NCI-H2107 (cell line): ENCODE data around the gene DFFB.

Source experiments
- DNase-seq: peaks from one replicate; lab custom pipeline; 2025; lab: John Stamatoyannopoulos, UW

DFFB gene

GRCh38 chr1:3874736-3875135, 17.5 kb downstream of the DFFB start:
- no peak for DNase-seq

DNA sequence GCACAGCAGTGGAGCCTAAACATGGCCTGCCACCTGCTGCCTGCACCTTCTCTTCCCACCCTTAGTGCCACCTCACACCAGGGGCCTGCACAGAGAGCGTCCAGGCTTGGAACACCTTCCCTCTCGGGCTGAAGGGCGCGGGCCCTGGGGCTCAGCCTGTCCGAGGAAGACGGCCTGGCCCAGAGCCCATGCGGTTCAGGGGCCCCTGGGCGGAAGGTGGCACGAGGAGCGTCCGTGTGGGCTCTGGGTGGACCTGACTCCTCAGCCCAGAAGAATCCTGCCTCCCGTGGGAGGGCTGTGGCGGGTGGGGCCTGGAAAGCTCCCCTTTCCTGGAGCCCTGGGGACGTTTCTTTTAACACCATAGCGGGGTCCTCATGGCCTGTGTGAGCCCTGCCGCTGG, 19.4 kb downstream of the DFFB start:
- no peak for DNase-seq

DNA sequence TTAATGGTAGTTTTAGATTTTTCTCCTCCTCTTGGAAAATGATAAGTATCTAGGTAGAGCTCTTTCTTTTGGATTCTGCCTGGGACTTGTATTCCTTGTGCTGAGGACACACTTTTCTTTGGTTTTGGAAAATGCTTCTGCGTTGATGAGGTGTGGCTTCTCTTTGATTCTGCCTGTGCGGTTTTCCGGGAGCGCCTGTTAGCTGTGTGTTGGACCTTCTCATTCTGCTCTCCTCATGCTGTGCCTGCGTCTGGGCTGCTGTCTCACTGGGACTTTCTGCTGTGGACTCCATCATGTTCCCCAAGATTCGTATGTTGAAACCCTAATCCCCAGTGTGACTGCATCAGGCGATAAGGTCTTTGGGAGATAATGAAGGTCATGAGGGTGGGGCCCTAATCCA, 21.8 kb downstream of the DFFB start:
- DNase-seq, result no peak

DNA sequence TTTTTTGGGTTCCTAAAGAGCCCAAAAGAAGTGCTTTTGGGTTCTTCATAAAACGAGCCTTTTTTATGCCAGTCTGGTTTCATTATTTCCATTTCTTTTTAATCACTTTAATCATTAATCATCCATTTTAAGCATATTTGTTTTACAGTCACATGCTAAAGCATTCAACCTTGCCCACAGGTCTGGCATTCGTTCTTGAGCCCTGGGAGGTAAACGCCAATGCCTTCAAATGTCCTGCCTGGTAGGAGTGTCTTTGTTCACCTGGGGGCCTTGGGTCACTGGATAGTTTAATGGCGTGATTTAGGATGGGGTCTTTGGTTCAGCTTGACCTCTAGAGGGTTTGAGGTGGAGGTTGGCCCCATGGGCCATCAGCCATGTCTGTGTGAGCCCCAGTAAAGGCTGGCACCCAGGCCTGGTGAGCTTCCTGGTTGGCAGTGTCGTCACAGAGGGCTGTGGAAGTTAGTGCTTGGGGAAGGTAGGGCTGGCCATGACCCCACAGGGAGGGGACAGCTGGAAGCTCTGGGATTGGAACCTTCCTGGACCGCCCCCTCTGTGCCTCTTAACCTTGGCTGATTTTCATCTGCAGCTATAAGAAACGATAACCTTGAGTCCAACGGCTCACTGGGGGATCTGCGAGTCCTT, 22.6 kb downstream of the DFFB start:
- DNase-seq, result no peak

DNA sequence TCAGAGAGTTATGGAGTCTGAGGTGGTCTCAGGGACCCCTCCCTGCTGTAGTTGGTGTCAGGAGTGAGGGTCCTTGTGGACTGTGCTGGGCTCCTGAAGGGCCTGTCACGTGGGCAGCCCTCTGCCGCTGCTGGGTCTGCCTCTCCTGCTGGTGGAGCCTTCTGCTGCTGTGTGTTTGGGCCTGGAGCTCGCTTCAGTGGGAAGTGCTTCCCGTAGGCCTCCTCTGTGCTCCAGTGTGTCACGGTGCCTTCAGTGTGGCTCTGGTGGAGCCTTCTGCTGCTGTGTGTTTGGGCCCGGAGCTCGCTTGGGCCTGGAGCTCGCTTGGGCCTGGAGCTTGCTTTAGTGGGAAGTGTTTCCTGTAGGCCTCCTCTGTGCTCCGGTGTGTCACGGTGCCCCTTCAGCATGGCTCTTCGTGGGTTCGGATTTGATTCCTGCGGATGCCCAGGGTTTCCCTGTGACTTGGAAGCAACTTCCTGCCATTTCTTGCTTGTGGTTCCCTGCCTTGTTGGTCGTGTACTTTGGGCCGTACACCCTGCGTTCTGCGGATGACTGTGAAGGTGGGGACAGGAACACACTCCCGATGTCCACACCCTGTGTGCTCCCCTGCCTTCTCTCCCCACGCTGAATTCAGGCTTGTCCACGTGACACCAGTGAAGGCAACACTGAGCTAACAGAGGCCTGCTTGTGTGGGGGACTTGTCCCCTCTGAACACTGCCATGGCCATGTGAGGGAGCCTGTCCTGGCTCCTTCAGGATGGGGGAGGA, 23.3 kb downstream of the DFFB start:
- no peak for DNase-seq

GRCh38 chr1:3881193-3881480, 23.9 kb downstream of the DFFB start:
- DNase-seq, result no peak

DNA sequence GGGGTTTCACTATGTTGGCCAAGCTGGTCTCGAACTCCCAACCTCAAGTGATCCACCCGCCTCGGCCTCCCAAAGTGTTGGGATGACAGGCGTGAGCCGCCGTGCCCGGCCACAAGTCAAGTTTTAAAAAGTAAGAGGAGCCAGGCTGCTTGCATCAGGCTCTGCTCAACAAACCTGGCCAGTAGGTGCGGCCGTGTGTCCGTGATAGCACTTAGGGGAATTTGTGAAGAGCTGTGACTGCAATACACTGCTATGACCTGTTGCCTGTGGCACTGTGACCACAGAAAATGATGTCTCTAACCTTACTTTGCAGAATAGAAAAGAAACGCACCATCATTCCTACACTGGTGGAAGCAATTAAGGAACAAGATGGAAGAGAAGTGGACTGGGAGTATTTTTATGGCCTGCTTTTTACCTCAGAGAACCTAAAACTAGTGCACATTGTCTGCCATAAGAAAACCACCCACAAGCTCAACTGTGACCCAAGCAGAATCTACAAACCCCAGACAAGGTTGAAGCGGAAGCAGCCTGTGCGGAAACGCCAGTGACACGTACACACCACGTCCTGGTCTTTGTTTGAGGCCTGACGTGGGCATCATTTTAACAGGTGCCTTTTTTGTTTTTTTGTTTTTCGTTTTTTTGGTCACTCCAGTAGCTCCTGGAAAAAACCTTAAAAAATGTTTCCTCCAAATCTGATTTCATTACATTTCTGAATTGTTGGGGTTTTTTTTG, 26.1 kb downstream of the DFFB start:
- DNase-seq, result no peak

DNA sequence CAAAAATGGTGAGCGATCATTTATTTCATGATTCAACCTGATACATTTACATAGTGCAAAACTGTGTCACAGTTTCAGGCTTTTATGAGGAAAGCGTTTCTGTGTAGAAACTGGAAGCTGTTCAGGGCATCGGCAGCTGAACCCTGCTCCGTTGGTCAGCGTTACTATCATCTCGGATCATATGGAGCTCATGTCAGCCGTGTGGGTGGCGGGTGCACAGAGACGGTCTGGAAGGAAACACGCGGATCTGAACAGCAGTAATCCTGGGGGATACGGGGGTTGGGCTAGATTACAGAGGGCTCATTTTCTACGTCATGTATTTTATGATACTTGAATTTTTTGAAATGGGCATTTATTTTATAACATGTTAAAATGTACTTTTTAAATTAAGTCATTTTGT, 27.7 kb downstream of the DFFB start:
- DNase-seq, result no peak

GRCh38 chr1:3885611-3886010, 28.3 kb downstream of the DFFB start:
- DNase-seq, result no peak

GRCh38 chr1:3886106-3886670, 28.9 kb downstream of the DFFB start:
- DNase-seq, result no peak

DNA sequence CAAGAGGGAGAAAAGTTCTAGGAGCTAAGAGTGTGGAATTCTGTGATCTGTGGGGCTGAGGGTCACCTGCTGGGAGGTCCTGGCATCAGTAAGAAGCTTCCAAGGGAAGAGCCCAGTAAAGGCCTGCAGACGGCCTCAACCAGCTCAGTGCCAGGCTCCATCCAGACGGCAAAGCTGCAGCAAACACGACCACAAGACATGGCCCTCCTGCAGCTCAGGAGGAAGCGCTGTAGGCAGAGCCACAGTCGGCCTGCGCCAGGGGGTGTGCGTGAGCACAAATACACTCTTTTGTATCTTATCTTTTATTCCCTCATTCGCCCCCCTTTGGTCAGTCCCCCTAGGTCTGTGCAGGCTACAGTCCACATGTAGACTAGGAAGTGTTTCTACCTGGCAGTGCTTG, 29.4 kb downstream of the DFFB start:
- DNase-seq, result no peak

DNA sequence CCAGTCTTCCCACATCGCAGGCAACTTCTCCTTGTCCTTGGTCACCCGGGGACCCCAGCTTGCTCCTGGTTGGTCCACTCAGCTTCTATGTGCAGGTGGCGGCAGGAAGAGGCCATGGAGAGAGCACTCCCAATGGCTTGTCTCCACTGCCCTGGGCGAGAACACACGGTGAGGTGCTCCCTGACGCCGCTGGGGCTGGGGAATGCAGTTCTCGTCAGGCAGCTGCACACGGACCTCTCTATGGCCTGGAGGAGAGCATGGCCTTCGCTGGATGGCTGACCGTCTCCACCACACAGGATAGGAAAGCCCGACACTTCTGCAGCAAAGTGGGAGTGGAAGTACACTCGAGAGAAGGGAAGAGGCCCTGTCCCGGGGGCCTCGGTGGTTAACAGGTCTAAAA, 31.0 kb downstream of the DFFB start:
- DNase-seq, result no peak

DNA sequence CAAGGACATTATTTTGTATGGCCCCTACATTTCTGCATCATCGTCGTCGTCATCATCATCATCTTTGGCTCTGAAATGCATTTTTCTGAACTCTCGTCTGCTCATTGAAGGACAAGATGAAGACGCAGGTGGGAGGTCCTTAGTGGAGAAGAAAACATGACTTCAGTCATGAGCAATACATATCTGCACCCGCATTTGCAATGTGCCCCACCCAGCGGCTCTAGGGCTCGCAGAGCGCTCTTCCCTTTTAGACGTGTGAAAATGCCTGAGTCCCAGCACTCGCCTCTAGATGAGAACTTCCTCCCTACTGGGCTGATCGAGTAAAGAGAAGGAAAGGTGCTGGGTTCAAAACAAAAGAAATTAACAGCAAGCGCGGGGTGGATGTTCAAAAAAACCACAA, 32.7 kb downstream of the DFFB start:
- DNase-seq, result no peak

DNA sequence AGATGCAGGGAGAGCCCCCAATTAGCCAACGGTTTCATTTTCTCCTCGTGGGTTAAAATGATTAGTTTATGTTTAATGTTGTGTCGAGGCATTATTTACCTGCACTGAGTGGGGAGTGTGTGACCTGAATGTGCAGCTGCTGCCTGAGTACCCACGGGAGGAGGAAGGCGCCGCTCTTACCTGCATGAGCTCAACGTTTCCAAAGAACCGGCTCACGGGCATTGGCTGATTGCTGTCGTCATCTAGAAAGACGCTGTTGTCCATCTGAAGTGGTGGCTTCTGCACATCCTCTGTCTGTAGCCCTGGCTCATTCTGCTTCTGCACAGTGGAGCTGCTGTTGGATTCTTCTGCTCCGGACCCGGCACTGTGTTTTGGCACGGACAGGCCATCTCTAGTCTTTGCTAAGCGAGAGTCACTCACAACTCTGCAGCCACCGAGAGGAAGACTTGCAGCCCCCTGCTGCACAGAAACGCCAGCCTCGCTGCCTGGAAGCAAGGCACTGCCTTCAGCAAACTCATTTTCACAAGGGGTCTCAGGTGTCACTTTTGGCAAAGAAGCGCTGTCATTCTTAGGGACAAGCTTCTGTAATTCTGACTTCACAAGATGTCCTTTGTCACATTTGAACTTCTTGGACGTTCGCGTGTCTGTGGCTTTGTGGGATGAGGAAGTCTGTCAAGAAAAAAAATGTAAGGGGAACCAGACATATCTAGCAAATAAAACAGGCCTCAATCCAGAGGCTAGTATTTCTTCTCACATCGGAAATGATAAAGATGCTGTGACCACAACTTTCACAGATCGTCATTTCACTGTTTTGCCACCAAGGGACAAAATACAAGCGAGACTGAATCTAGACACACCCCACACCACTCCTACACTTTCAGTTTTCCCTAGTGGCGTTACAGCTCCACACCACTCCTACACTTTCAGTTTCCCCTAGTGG, 33.4 kb downstream of the DFFB start:
- no peak for DNase-seq

DNA sequence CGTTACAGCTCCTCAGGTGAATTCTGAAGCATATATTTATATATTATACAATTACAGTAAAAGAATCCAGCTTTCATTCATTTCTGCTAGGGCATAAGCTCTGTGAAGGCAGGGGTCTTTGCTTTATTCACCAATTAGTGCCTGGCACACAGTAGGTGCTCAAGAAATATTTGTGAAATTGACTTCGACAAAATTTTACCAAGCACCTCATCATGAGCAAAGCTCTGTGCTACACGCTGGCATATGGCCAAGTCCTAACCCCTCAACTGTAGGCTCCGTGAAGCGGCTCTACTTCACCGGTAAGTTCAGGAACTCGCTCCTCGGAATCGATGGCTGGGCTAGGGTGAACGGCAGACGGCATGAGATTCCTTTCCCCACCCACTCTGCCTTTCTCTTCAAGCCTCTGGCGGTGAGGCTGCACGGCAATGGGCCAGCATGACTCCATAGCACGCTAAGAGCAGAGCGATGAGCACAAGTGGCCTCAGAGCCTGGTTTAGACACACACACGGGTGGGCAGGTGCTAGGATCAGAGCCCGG, 34.1 kb downstream of the DFFB start:
- DNase-seq, result no peak

- no peak for DNase-seq
These were observed 35.5 kb downstream of the DFFB start for GRCh38 chr1:3892748-3893147.

GRCh38 chr1:3893190-3893589, 35.9 kb downstream of the DFFB start:
- DNase-seq, result no peak

- DNase-seq, result no peak
These were observed 37.5 kb downstream of the DFFB start for GRCh38 chr1:3894626-3895278.

GRCh38 chr1:3895279-3895950, 38.1 kb downstream of the DFFB start:
- DNase-seq, result no peak

DNA sequence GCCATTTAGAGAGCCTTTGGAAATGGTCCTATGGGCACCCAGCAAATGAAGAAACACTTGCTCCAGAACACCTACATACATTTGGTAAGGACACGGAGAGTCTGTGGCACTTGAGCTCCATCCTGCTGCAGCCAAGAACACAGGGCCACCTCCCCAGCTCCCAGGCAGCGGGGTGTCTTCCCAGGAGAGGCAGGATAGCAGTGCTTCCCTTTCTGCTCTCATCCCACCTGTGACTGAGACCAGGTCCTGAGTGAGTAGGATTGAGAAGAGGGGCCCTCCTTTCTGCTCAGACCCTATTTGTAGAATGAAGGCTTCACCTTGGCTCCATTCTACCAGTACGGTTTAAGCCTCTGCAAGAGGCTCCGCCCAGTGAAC, 38.7 kb downstream of the DFFB start:
- no peak for DNase-seq
